ENCODE measurements around the gene ANAPC10.

ANAPC10 gene

GRCh38 chr4:144989306-144989705 is 108.7 kb downstream of the ANAPC10 start:
- DNase-seq, result no peak

GRCh38 chr4:144985531-144985930 is 112.5 kb downstream of the ANAPC10 start:
- no peak for DNase-seq

GRCh38 chr4:144985014-144985413 is 113.0 kb downstream of the ANAPC10 start:
- DNase-seq, result no peak

GRCh38 chr4:144984241-144984640 is 113.8 kb downstream of the ANAPC10 start:
- DNase-seq, result no peak

GRCh38 chr4:144975718-144976117 is 122.3 kb downstream of the ANAPC10 start:
- no peak for DNase-seq

GRCh38 chr4:144970597-144970996 is 127.4 kb downstream of the ANAPC10 start:
- DNase-seq, result no peak

- no peak for DNase-seq
These were observed 128.2 kb downstream of the ANAPC10 start for GRCh38 chr4:144969821-144970220.

GRCh38 chr4:144968606-144969005 is 129.4 kb downstream of the ANAPC10 start:
- DNase-seq, result no peak

- no peak for DNase-seq
These were observed 130.8 kb downstream of the ANAPC10 start for GRCh38 chr4:144967161-144967560.

- DNase-seq, result no peak
These were observed 135.7 kb downstream of the ANAPC10 start for GRCh38 chr4:144962300-144962699.

GRCh38 chr4:144955104-144955503 is 142.9 kb downstream of the ANAPC10 start:
- no peak for DNase-seq

GRCh38 chr4:144954230-144954629 is 143.8 kb downstream of the ANAPC10 start:
- DNase-seq, result no peak

- DNase-seq, result no peak
These were observed 149.6 kb downstream of the ANAPC10 start for GRCh38 chr4:144948421-144948820.

GRCh38 chr4:144948009-144948408 is 150.0 kb downstream of the ANAPC10 start:
- no peak for DNase-seq

Measured in activated CD4-positive, alpha-beta T cell treated with anti-CD3 and anti-CD28 coated beads, Interleukin-2, Interleukin-6, amounts not matched to agents 100 ng/mL and 50 ng/mL, durations not matched to agents 16 hours and 8 hours (primary cell).